SK-N-SH (cell line): ENCODE measurements around the gene LRRC32. TPM values are rescaled to one million over a fixed set of nuclear protein-coding genes. Genes with fewer than 3 reads are reported as not detected.

ENCODE experiments used
- CTCF ChIA-PET: fragments of 300-600, 350-600 bp; formaldehyde crosslinking; extraction: SDS; loops from one replicate; lab custom pipeline; 2021; lab: Yijun Ruan, JAX
- POLR2A ChIA-PET: fragments of 350-600 bp; sonication (Branson Sonifier 250); formaldehyde crosslinking; extraction: SDS; loops from one replicate; lab custom pipeline; 2020; ENCODE audit warnings: antibody characterized with exemption, inconsistent platforms; lab: Yijun Ruan, JAX
- DNase-seq: peaks from one replicate; pipeline ENCODE4 v3.0.0; 2012
- H2AFZ ChIP-seq: fragments of 200-600 bp; sonication (generic); 2 replicates; pipeline ENCODE4 v1.8.1; 2016; ENCODE audit warnings: antibody characterized with exemption, mild to moderate bottlenecking, low read depth
- H3F3A ChIP-seq: fragments of 200-600 bp; sonication (generic); replicated peaks from 2 replicates; pipeline ENCODE3; 2016; ENCODE audit warnings: antibody characterized with exemption, mild to moderate bottlenecking; ENCODE audit not compliant: insufficient read depth
- H3K27ac ChIP-seq, 2 experiments: fragments of 200-500 bp in 1 of 2; fragments of 200-600 bp in 1 of 2; sonication (Bioruptor generic) in 1 of 2; sonication (generic), shearing (Covaris generic) in 1 of 2; 2 replicates each; pipeline versions ENCODE4 v1.5.1 to v1.6.1; 2014 to 2016; ENCODE audit warnings: low read depth in 2 of 2, inconsistent platforms in 1 of 2, low read length in 1 of 2, mild to moderate bottlenecking in 1 of 2, mixed read lengths in 1 of 2
- H3K27me3 ChIP-seq: fragments of 200-600 bp; sonication (generic), shearing (Covaris generic); 2 replicates; pipeline ENCODE4 v1.6.1; 2016; ENCODE audit warnings: mixed run types; ENCODE audit not compliant: insufficient read depth
- H3K36me3 ChIP-seq, 2 experiments: fragments of 200-500 bp in 1 of 2; fragments of 200-600 bp in 1 of 2; sonication (Bioruptor generic) in 1 of 2; sonication (generic) in 1 of 2; replicated peaks in 1 of 2; 2 replicates each; pipeline versions ENCODE3 to v1.5.1; 2014 to 2016; ENCODE audit warnings: low read length in 1 of 2, mild to moderate bottlenecking in 1 of 2; ENCODE audit not compliant: insufficient read depth in 2 of 2, control insufficient read depth in 1 of 2
- H3K4me1 ChIP-seq, 2 experiments: fragments of 200-500 bp in 1 of 2; fragments of 200-600 bp in 1 of 2; sonication (Bioruptor generic) in 1 of 2; sonication (generic), shearing (Covaris generic) in 1 of 2; 2 replicates each; pipeline versions ENCODE4 v1.5.1 to v1.6.1; 2014 to 2016; ENCODE audit warnings: low read depth in 1 of 2, low read length in 1 of 2, mixed run types in 1 of 2; ENCODE audit not compliant: insufficient read depth in 2 of 2, control insufficient read depth in 1 of 2
- H3K4me2 ChIP-seq: fragments of 200-600 bp; sonication (generic), shearing (Covaris generic); 2 replicates; pipeline ENCODE4 v1.6.1; 2017; ENCODE audit warnings: mixed run types
- H3K4me3 ChIP-seq, 2 experiments: fragments of 200-500 bp in 1 of 2; fragments of 200-600 bp in 1 of 2; sonication (Bioruptor generic) in 1 of 2; sonication (generic), shearing (Covaris generic) in 1 of 2; 2 replicates each; pipeline versions ENCODE4 v1.5.1 to v1.8.1; 2014 to 2016; ENCODE audit warnings: low read depth in 2 of 2, inconsistent platforms in 1 of 2, low read length in 1 of 2, mild to moderate bottlenecking in 1 of 2, mixed read lengths in 1 of 2, moderate library complexity in 1 of 2
- H3K79me2 ChIP-seq: fragments of 200-600 bp; sonication (generic); 2 replicates; pipeline ENCODE4 v1.8.1; 2017; ENCODE audit warnings: mild to moderate bottlenecking; ENCODE audit not compliant: insufficient read depth
- H3K9ac ChIP-seq: fragments of 200-600 bp; sonication (generic); 2 replicates; pipeline ENCODE4 v1.6.1; 2017; ENCODE audit warnings: mixed run types
- H3K9me2 ChIP-seq: fragments of 200-600 bp; sonication (generic); 2 replicates; pipeline ENCODE4 v1.6.1; 2017; ENCODE audit warnings: mixed run types
- H3K9me3 ChIP-seq: fragments of 200-600 bp; sonication (generic); 2 replicates; pipeline ENCODE4 v1.6.1; 2017; ENCODE audit warnings: mixed run types, mild to moderate bottlenecking, moderate library complexity
- H4K20me1 ChIP-seq: fragments of 200-600 bp; sonication (generic); 2 replicates; pipeline ENCODE4 v1.6.1; 2017; ENCODE audit warnings: mild to moderate bottlenecking, mixed run types; ENCODE audit not compliant: insufficient read depth
- CHD2 ChIP-seq: fragments of 150-350 bp; IDR thresholded peaks from 2 replicates; pipeline ENCODE4 v1.6.1; 2018; ENCODE audit warnings: low read length; ENCODE audit not compliant: partially characterized antibody
- ELF1 ChIP-seq: IDR thresholded peaks from 2 replicates; pipeline ENCODE4 v1.4.0; 2012
- EZH2phosphoT487 ChIP-seq: fragments of 200-600 bp; sonication (generic); IDR thresholded peaks from 2 replicates; pipeline ENCODE4 v1.6.1; 2017; ENCODE audit warnings: low read depth, mixed run types, mild to moderate bottlenecking, antibody characterized with exemption, moderate library complexity, borderline replicate concordance
- FOXM1 ChIP-seq: IDR thresholded peaks from 2 replicates; pipeline ENCODE4 v1.4.0; 2012; ENCODE audit warnings: low read depth, mild to moderate bottlenecking
- JUND ChIP-seq: IDR thresholded peaks from 2 replicates; pipeline ENCODE4 v1.4.0; 2012
- MAX ChIP-seq: IDR thresholded peaks from 2 replicates; pipeline ENCODE4 v1.4.0; 2012; ENCODE audit warnings: low read depth
- MXI1 ChIP-seq: IDR thresholded peaks from 2 replicates; pipeline ENCODE4 v1.6.1; 2012; ENCODE audit warnings: mild to moderate bottlenecking, low read depth, low read length, improper control_type of control experiment
- PBX3 ChIP-seq: IDR thresholded peaks from 2 replicates; pipeline ENCODE4; 2012
- POLR2AphosphoS5 ChIP-seq: IDR thresholded peaks from 2 replicates; pipeline ENCODE4 v1.6.1; 2012; ENCODE audit warnings: low read depth, low read length
- RCOR1 ChIP-seq: fragments of 150-350 bp; IDR thresholded peaks from 2 replicates; pipeline ENCODE4 v1.6.1; 2017; ENCODE audit warnings: antibody characterized with exemption, low read length
- RXRA ChIP-seq: IDR thresholded peaks from 2 replicates; pipeline ENCODE4 v1.4.0; 2012; ENCODE audit warnings: low read depth, mild to moderate bottlenecking, borderline replicate concordance
- SIN3A ChIP-seq: IDR thresholded peaks from 2 replicates; pipeline ENCODE4 v1.6.1; 2012; ENCODE audit warnings: low read depth, mild to moderate bottlenecking, low read length, moderate library complexity, borderline replicate concordance
- TCF12 ChIP-seq: IDR thresholded peaks from 2 replicates; pipeline ENCODE4 v1.4.0; 2012
- TEAD4 ChIP-seq: IDR thresholded peaks from 2 replicates; pipeline ENCODE4 v1.4.0; 2012; ENCODE audit warnings: mild to moderate bottlenecking, borderline replicate concordance; ENCODE audit not compliant: insufficient read depth
- WGBS: methylation state at CpG from one replicate; pipeline ENCODE4 v1.1.6; 2017; ENCODE audit warnings: low lambda C conversion rate; 5-methylcytosine and 5-hydroxymethylcytosine counted together
- polyA plus RNA-seq, 3 experiments: library from polyadenylated mRNA; depleted of rRNA; stranded (reverse); fragments of >200 nt; gene quantifications; 2 replicates each; pipeline ENCODE4 v1.2.3, GENCODE V29; 2012

The LRRC32 gene
- polyA plus RNA-seq, 1 of the 3 experiments (the other 2 are of a cell fraction), result 0.43 TPM

GRCh38 chr11:76629116-76629852, 41.3 kb downstream of the LRRC32 start:
- Histone ChIP-seq H3K27me3 (no peaks in the 10 kb centered on the region), H3K9ac (no peak overlapping the region), H3K9me3 (no peaks in the 10 kb centered on the region), H4K20me1 (no peaks in the 10 kb centered on the region), H2AFZ (no peak overlapping the region), H3K4me3 (no peak overlapping the region), H3K27ac (no peak overlapping the region), H3K36me3 (no peaks in the 10 kb centered on the region), H3K4me1 (peaks cover 0 to 9% of the 10 kb centered on the region in 2 experiments; a peak in 1 of 4 replicates), H3F3A (no peaks in the 10 kb centered on the region), H3K4me2 (no peak overlapping the region), H3K79me2 (no peaks in the 10 kb centered on the region), H3K9me2 (no peaks in the 10 kb centered on the region)
- CTCF ChIA-PET, result interaction anchor here (0.6 to 1.3 kb wide), 3 partner anchors 9 to 51 kb away, joined by 3 read pairs; no protein-coding TSS in a partner anchor
- TF ChIP-seq ELF1 (no peak), POLR2AphosphoS5 (no peak), JUND (no peak), MAX (no peak), RXRA (no peak), EZH2phosphoT487 (no peak), SIN3A (no peak)
- WGBS, result 87% methylated on average over 8 of the region's 10 CpGs
- no peak for DNase-seq
- POLR2A ChIA-PET, result no interaction called here

GRCh38 chr11:76628408-76628947, 42.1 kb downstream of the LRRC32 start:
- CTCF ChIA-PET, result interaction anchor here (0.6 kb wide), 1 partner anchor 52 kb away, joined by 3 read pairs; no protein-coding TSS in a partner anchor

More at GRCh38 chr11:76628408-76628947, 42.1 kb downstream of the LRRC32 start:
- H2AFZ ChIP-seq, result no peak overlapping the region
- 62% methylated on average over 4 of the region's 8 CpGs for WGBS
- DNase-seq, result no peak
- no peak overlapping the region for H3K27ac ChIP-seq
- H3K9ac ChIP-seq, result no peak overlapping the region
- no peaks in the 10 kb centered on the region for H3K36me3 ChIP-seq
- H4K20me1 ChIP-seq, result no peaks in the 10 kb centered on the region
- no peaks in the 10 kb centered on the region for H3K9me3 ChIP-seq
- no peak for TF ChIP-seq RCOR1
- no peak for TF ChIP-seq TCF12
- TF ChIP-seq CHD2, result no peak
- TF ChIP-seq PBX3, result no peak
- TF ChIP-seq TEAD4, result no peak
- no peak for TF ChIP-seq FOXM1
- TF ChIP-seq MXI1, result no peak
- TF ChIP-seq ELF1, result no peak
- H3F3A ChIP-seq, result no peaks in the 10 kb centered on the region
- H3K79me2 ChIP-seq, result no peaks in the 10 kb centered on the region
- H3K4me2 ChIP-seq, result no peak overlapping the region
- no peaks in the 10 kb centered on the region for H3K9me2 ChIP-seq
- POLR2A ChIA-PET, result no interaction called here
- H3K27me3 ChIP-seq, result no peaks in the 10 kb centered on the region
- peaks cover 0 to 10% of the 10 kb centered on the region in 2 experiments; a peak in 1 of 4 replicates for H3K4me1 ChIP-seq
- H3K4me3 ChIP-seq, result no peak overlapping the region
